ENCODE data around the gene ADAMTS5.

Gene ADAMTS5

GRCh38 chr21:26883768-26884167 is 83.1 kb downstream of the ADAMTS5 start:
- DNase-seq, result no peak

GRCh38 chr21:26881504-26882228 is 85.2 kb downstream of the ADAMTS5 start:
- DNase-seq, result peak in 1 of 2 experiments; percentile 4

- DNase-seq, result no peak
Observed at GRCh38 chr21:26877018-26877417, 89.9 kb downstream of the ADAMTS5 start.

GRCh38 chr21:26874347-26874746 is 92.5 kb downstream of the ADAMTS5 start:
- DNase-seq, result no peak
